DND-41 (cell line): ENCODE results near the gene GPR27.

Experiments
- CTCF ChIP-seq: IDR thresholded peaks from 2 replicates; pipeline ENCODE4 v1.5.1; 2012; ENCODE audit warnings: borderline replicate concordance, low read length, moderate library complexity, mild to moderate bottlenecking; ENCODE audit not compliant: poor library complexity, severe bottlenecking; ENCODE audit errors: extremely low read depth
- EZH2 ChIP-seq: IDR thresholded peaks from 3 replicates; pipeline ENCODE4 v1.6.1; 2012; ENCODE audit warnings: borderline replicate concordance, low read depth, mild to moderate bottlenecking, moderate library complexity, low read length, inconsistent platforms; ENCODE audit not compliant: severe bottlenecking

GRCh38 chr3:71707595-71707994 lies 46.1 kb upstream of the GPR27 start:
- TF ChIP-seq CTCF (no peak), EZH2 (no peak)
